Activated T-cell treated with anti-CD3 and anti-CD28 coated beads, Interleukin-2, amount 50 U/mL, for 1 hour (primary cell): Measurements from ENCODE around the gene FRY.

ENCODE experiments used
- DNase-seq: peaks from one replicate; pipeline ENCODE4 v3.0.0-alpha.2; 2020

FRY gene

DNA sequence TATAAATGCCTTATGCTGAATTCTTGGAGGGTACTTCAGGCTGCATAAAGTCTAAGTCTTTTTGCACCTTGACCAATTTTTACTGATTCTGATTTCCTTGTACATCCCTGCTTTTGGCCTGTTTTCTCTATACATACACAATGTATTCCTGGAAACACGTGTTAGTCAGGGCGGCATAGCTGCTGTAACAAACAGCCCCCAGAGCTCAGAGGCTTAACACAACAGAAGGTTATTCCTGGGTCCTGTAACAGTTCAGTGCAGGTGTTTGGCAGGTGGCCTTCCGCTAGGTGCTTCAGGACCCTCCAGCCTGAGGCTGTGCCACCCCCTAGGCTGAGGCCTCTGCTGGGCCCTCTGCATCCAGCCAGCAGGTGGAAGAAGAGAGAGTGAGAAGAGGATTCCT, 200.7 kb downstream of the FRY start:
- DNase-seq = no peak

- DNase-seq = no peak
These were observed 201.5 kb downstream of the FRY start for GRCh38 chr13:32233062-32233461.

DNA sequence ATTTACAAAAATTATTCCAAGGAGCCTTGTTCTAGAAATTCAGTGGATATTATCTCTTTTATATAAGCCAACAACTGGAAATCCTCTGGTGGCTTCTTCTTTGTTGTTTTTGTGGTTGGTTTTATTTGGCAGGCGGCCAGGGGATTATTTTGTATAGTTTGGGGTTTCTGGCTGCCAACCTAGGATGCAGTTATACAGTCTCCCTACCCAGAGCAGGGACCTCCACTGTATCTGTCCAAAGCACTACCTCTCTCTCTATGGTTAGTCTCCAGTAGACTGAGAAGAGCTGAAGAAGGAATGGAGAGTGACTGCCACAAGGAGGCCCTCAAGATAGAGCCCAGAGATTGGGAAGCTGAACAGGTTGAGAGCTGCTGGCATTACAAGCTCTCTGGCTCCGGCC, 203.3 kb downstream of the FRY start:
- DNase-seq = no peak

GRCh38 chr13:32237681-32238080, 206.1 kb downstream of the FRY start:
- no peak for DNase-seq

- no peak for DNase-seq
These were observed 212.1 kb downstream of the FRY start for GRCh38 chr13:32243695-32244094.

DNA sequence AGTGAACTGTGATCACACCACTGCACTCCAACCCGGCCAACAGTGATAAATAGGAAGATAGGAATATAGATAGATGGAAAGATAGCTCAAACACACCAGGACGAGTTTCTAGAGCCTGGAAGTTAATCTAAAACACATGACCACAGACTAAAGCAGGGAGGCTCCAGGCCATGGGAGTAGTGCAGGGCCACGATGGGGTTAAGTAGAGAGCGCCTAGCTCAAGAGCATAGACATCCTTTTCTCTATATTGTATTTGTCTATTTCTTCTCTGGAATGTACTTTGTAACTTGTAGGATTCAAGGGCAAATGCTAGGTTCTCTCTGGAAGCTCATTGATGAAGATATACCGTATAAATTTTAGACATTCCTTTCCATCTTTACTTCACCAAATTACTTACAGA, 214.0 kb downstream of the FRY start:
- DNase-seq = no peak

DNA sequence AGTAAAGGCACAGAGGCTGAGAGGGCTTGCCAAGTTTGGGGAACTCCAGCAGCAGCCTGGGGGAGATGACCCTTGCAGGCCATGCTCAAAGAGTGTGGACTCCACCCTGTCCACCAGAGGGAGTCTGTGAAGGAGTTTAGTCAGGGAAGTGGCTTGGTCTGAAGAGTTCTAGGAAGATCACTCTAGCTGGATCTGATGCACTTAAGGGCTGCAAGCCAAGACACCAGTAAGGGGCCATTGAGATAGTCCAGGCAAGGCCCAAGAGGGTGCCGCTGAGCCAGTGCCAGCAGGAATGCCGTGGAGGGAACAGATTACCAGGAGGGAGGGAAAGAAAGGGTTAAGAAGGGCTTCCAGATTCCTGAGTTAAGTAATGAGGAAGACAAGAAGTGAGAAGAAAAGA, 214.9 kb downstream of the FRY start:
- DNase-seq = no peak

- no peak for DNase-seq
These were observed 216.3 kb downstream of the FRY start for GRCh38 chr13:32247887-32248286.

DNA sequence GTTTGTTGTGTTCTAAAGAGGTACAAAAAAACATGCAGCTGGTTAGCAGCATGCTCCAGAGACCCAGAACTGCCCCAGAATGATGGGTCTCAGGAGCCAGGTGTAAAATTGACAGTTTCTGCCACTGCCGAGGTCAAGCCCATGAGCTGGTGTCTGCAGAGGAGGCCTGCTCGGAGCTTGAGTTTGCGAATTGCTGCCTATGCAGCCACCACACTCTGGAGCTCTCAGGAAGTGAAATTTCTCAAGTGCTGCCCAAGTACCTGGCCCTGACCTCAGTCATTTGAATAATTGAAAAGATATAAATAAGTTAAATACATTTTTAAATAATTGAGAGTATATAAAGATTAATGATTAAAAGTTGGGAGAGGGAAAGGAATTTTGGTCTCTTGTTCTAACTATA, 217.2 kb downstream of the FRY start:
- DNase-seq = no peak

GRCh38 chr13:32252812-32253438, 221.4 kb downstream of the FRY start:
- no peak for DNase-seq

DNA sequence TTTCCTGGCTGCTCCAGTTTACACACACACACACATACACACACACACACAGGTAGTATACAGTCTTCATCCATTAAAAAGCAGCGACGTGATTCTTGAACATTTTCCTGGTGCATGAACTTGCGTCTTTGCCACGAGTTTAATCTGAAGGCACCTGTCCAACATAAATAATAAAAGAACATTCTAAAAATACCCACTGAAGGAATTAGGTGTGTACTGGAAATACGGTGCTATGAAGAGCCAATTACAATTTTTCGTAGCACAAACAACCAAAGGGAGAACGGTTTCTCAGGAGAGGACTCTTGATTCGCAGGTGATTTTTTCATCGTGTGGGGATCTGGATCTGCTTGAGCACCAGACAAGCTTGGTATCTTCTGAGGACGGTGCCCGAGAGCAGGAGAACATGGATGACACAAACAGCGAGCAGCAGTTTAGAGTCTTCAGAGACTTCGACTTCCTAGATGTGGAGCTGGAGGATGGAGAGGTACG, 222.4 kb downstream of the FRY start:
- DNase-seq = no peak

DNA sequence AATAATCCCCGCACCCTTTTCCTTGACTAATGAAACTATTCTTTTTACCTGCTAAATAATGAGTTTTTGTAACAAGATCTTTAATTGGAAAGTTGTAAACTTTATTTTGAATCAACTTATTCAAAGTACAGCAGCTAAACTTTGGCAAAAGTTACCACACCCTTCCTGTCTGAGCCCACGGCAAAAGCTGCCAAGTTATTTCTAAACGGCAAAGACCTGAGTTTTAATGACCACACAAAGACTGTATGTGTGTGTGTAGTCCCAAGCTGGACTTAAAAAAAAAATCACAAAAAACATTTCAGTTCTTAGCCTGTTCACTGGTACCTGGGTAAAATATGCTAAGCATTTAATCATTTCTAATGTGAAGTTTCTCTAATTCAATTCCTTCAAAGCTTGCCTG, 222.8 kb downstream of the FRY start:
- no peak for DNase-seq

- no peak for DNase-seq
These were observed 223.5 kb downstream of the FRY start for GRCh38 chr13:32254916-32255723.

DNA sequence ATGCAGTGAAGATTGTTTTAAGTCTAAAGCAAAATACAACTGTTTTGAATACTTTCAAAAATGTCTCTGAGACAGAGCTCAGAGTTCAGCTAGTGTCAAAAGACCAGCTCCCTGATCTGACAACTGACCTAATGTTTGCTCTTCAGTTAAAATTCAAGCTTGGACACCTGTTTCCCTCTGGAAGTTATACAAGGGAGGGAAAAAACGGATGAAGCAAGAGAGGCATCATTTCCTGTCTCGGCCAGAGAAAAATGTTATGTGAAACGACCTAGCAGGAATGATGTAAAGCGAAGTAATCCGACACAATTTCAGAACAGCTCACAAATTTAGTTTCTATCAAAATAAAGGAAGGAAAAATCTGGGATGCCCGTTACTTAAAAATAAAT, 224.1 kb downstream of the FRY start:
- DNase-seq = no peak

DNA sequence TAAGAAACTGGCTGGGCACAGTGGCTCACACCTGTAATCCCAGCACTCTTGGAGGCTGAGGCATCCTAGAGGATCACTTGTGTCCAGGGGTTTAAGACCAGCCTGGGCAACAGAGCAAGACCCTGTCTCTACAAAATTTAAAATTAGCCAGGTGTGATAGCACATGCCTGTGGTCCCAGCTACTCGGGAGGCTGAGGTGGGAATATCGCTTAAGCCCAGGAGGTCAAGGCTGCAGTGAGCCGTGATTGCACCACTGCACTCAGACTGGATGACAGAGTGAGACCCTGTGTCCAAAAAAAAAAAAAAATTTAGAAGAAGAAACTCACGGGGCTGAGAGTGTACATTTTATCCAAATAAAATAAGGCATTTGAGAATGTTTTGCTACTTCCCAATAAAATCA, 224.7 kb downstream of the FRY start:
- DNase-seq = no peak

GRCh38 chr13:32257649-32258048, 226.1 kb downstream of the FRY start:
- no peak for DNase-seq

GRCh38 chr13:32259116-32259515, 227.5 kb downstream of the FRY start:
- DNase-seq = no peak

GRCh38 chr13:32261567-32261966, 230.0 kb downstream of the FRY start:
- no peak for DNase-seq

- no peak for DNase-seq
These were observed 230.6 kb downstream of the FRY start for GRCh38 chr13:32262165-32262564.

DNA sequence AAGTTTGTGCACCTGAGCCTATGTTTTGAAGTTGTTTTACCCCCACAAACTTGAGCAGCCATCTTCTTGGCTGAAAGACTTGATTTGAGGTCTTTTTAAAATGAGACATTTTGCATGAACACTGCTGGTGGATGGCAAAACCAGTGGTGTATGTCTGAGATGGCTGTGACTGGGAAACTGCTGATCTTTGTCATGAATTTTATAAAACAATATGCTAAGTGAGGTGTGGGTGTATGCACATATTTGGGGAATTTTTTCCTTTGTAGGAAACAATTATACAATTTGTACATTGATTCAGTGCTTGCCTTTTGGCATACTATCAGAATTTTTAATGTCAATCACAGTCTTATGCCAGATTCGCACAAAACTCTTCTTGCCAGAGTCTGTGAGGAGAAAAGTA, 231.0 kb downstream of the FRY start:
- DNase-seq = no peak

GRCh38 chr13:32264407-32264806, 232.8 kb downstream of the FRY start:
- DNase-seq = no peak

DNA sequence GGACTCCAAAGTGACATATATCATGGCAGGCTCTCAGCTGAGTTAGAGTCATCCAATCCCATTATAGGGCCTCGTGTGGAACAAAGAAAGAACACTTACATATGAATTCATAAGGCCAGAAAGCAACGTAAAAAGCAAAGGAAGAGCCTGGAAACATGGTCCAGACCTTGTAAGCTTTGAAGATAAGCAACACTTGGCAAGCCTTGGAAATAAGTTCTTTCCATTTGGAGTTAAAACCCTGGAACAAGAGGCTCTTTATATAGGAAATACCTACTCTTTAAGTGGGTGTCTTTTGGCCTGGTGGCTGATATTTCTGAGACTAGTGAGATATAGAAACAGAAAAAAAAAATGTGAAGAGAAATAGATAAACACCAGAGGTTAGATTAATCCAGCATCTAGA, 234.2 kb downstream of the FRY start:
- DNase-seq = no peak

GRCh38 chr13:32266130-32266529, 234.6 kb downstream of the FRY start:
- no peak for DNase-seq

DNA sequence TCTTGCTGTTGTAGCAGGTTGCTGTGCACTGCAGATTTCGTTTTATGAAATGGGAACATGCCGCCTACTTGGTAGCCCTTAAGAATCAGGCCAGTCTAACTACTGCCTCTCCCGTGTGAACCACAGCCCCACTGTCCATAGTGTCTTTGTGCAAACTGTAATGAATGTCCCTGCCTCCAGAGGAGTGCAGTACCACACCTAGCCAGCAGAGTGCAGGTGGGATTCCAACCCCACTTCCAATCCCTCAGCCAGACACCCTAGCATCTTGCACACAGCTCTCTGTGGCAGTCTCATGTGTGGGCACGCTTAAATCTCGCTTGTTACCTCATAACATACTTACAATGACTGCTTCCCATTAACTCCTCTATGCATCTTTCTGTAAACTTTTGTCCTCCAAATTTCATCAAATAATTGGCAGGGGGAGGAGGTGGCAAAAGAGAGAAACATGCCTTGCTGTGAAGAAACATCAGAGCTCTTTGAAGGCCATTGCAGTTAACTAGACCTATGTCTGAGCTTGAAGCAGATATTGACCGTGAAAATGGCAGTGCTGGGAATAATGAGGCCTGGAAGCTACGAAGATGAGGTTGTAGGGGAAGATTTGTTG, 236.4 kb downstream of the FRY start:
- peak; percentile 61 for DNase-seq
